ENCODE results near the gene SARM1. TPM values are rescaled to one million over a fixed set of nuclear protein-coding genes. Genes with fewer than 3 reads are reported as not detected.

SARM1 gene
- total and polyA plus RNA-seq, 8 donors: 11.7 to 19.9 (median 13.2) TPM

- no peak for DNase-seq
- no peak for TF ChIP-seq CTCF (IDR thresholded peaks at IDR 0.05)
- peaks cover 0 to 48% of the 10 kb centered on the region in 2 donors for H3K36me3 ChIP-seq
- H3K9me3 ChIP-seq: no peaks in the 10 kb centered on the region
- no peak for ATAC-seq
- intact Hi-C loops (cut with DNase I): no loop called here
- peaks cover 0 to under 1% of the 10 kb centered on the region in 2 donors for H3K27me3 ChIP-seq
- no peak overlapping the region for H3K4me3 ChIP-seq
- H3K27ac ChIP-seq: no peak overlapping the region
- H3K4me1 ChIP-seq: peaks cover 0 to 5% of the 10 kb centered on the region in 2 donors
These were observed 18.6 kb downstream of the SARM1 start for GRCh38 chr17:28390141-28390540.

GRCh38 chr17:28390563-28390962 is 19.1 kb downstream of the SARM1 start:
- no peak overlapping the region for H3K4me3 ChIP-seq
- intact Hi-C loops (cut with DNase I): no loop called here
- no peak for DNase-seq
- no peak for TF ChIP-seq CTCF (IDR thresholded peaks at IDR 0.05)
- H3K27ac ChIP-seq: no peak overlapping the region
- no peaks in the 10 kb centered on the region for H3K27me3 ChIP-seq
- no peak for ATAC-seq
- H3K9me3 ChIP-seq: no peaks in the 10 kb centered on the region
- H3K36me3 ChIP-seq: peaks cover 0 to 52% of the 10 kb centered on the region in 2 donors
- peaks cover 0 to under 1% of the 10 kb centered on the region in 2 donors for H3K4me1 ChIP-seq

GRCh38 chr17:28390984-28391383 is 19.5 kb downstream of the SARM1 start:
- Histone ChIP-seq H3K4me1 (no peaks in the 10 kb centered on the region), H3K36me3 (peaks cover 0 to 56% of the 10 kb centered on the region in 2 donors)

GRCh38 chr17:28391401-28391800 is 19.9 kb downstream of the SARM1 start:
- Histone ChIP-seq H3K27me3 (no peaks in the 10 kb centered on the region), H3K4me1 (no peaks in the 10 kb centered on the region), H3K27ac (no peak overlapping the region), H3K9me3 (no peaks in the 10 kb centered on the region), H3K36me3 (peaks cover 0 to 60% of the 10 kb centered on the region in 2 donors), H3K4me3 (no peak overlapping the region)
- intact Hi-C loops (cut with DNase I): no loop called here
- no peak for TF ChIP-seq CTCF (IDR thresholded peaks at IDR 0.05)
- ATAC-seq (no peak), DNase-seq (no peak)

More at GRCh38 chr17:28390984-28391383, 19.5 kb downstream of the SARM1 start:
- Histone ChIP-seq H3K27ac (no peak overlapping the region), H3K4me3 (no peak overlapping the region), H3K27me3 (no peaks in the 10 kb centered on the region), H3K9me3 (no peaks in the 10 kb centered on the region)
- ATAC-seq (no peak), DNase-seq (no peak)
- intact Hi-C loops (cut with DNase I): no loop called here
- TF ChIP-seq CTCF (IDR thresholded peaks at IDR 0.05): no peak

- Histone ChIP-seq H3K27me3 (no peaks in the 10 kb centered on the region), H3K4me1 (no peaks in the 10 kb centered on the region), H3K9me3 (no peaks in the 10 kb centered on the region), H3K4me3 (no peak overlapping the region), H3K27ac (no peak overlapping the region), H3K36me3 (peaks cover 0 to 69% of the 10 kb centered on the region in 2 donors)
- TF ChIP-seq CTCF (IDR thresholded peaks at IDR 0.05): no peak
- ATAC-seq (no peak), DNase-seq (no peak)
- intact Hi-C loops (cut with DNase I): no loop called here
These were observed 21.0 kb downstream of the SARM1 start for GRCh38 chr17:28392491-28392890.

Measured in left lung (tissue), 10 donors.